Stimulated activated naive B cell treated with anti-CD40 and anti-IgM and Interleukin-4, amounts not matched to agents 10 μg/mL and 1 μg/mL and 100 μg/mL, for 72 hours (primary cell): ENCODE results near the gene ADM2.
A peak's percentile ranks its signal among the peaks of the same experiment; 100 is the strongest.
"Not testable (repeated sequence)": the region's sequence is repeated elsewhere in the genome, so short reads cannot be mapped to it uniquely, and the experiment has no call there.

Experiments used
- ATAC-seq, 2 donors: fragments of 150-1000 bp; cut with Tn5 transposase; replicated peaks; 2 replicates each; pipeline ENCODE4 v1.10.0; 2021; ENCODE audit warnings: moderate library complexity in 1 of 2
- DNase-seq: peaks from one replicate; pipeline ENCODE4 v3.0.0; 2021
- H3K27ac Mint-ChIP-seq: one replicate; pipeline ENCODE4 v1.8.0; 2022; ENCODE audit warnings: mild to moderate bottlenecking, mixed read lengths
- H3K27me3 Mint-ChIP-seq, 2 donors: one replicate each; pipeline ENCODE4 v1.8.0; 2022; ENCODE audit warnings: mixed read lengths in 2 of 2
- H3K36me3 Mint-ChIP-seq, 2 donors: one replicate each; pipeline ENCODE4 v1.8.0; 2022; ENCODE audit warnings: mixed read lengths in 2 of 2, mild to moderate bottlenecking in 1 of 2
- H3K4me1 Mint-ChIP-seq, 2 donors: one replicate each; pipeline ENCODE4 v1.8.0; 2022; ENCODE audit warnings: mixed read lengths in 2 of 2, mild to moderate bottlenecking in 1 of 2
- H3K4me3 Mint-ChIP-seq, 2 donors: one replicate each; pipeline ENCODE4 v1.8.0; 2022; ENCODE audit warnings: mild to moderate bottlenecking in 2 of 2, mixed read lengths in 2 of 2, moderate library complexity in 1 of 2
- H3K9me3 Mint-ChIP-seq, 2 donors: one replicate each; pipeline ENCODE4 v1.8.0; 2022; ENCODE audit warnings: mixed read lengths in 2 of 2, mild to moderate bottlenecking in 1 of 2

Gene ADM2

GRCh38 chr22:50507991-50508884 lies 26.9 kb downstream of the ADM2 start, which contains the start of gene NCAPH2:
TSS of gene NCAPH2 (plus strand) at chr22:50508224. CDS start at chr22:50508338, 114 bp downstream.
- Mint-ChIP-seq H3K36me3 (peaks cover 11 to 16% of the 10 kb centered on the region in 2 donors), H3K9me3 (no peaks in the 10 kb centered on the region), H3K4me3 (peak within 1 kb of the TSS; percentile 98 to 99), H3K27me3 (no peaks in the 10 kb centered on the region), H3K27ac (peak within 1 kb of the TSS; percentile 99), H3K4me1 (peaks cover 15 to 17% of the 10 kb centered on the region in 2 donors)
- ATAC-seq (peak; percentile 65 to 73), DNase-seq (peak; percentile 96)

DNA sequence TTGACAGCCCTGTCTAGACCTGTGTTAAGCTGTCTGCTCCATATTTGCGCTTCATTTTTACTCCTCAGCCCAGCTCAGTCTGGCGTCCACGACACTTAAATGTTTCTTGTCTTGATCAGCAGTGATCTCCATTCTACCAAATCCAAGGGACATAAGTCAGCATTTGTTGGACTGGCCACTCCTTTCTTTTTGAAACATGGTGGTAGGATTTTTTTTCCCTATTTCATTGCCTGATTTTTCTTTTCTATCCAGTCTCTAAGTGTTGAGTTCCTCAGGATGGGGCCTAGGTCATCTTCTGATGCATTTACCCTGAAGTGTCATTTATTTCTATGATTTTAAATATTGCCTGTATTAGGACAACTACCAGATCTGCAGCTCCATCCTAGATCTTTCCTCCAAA lies 27.6 kb downstream of the ADM2 start:
- peak overlapping the region; percentile 97 to 98 for H3K4me3 Mint-ChIP-seq
- H3K27me3 Mint-ChIP-seq: no peaks in the 10 kb centered on the region
- ATAC-seq: peak in 1 of 2 donors; percentile 2
- H3K27ac Mint-ChIP-seq: peak overlapping the region; percentile 99
- peaks cover 13 to 18% of the 10 kb centered on the region in 2 donors for H3K36me3 Mint-ChIP-seq
- H3K4me1 Mint-ChIP-seq: peaks cover 15 to 17% of the 10 kb centered on the region in 2 donors
- no peak for DNase-seq
- no peaks in the 10 kb centered on the region for H3K9me3 Mint-ChIP-seq

GRCh38 chr22:50513175-50513574 lies 31.8 kb downstream of the ADM2 start:
- Mint-ChIP-seq H3K4me3 (no peak overlapping the region), H3K9me3 (no peaks in the 10 kb centered on the region), H3K36me3 (peaks cover 19 to 41% of the 10 kb centered on the region in 2 donors), H3K4me1 (peaks cover 20 to 22% of the 10 kb centered on the region in 2 donors), H3K27me3 (no peaks in the 10 kb centered on the region), H3K27ac (no peak overlapping the region)
- DNase-seq (no peak), ATAC-seq (no peak)

DNA sequence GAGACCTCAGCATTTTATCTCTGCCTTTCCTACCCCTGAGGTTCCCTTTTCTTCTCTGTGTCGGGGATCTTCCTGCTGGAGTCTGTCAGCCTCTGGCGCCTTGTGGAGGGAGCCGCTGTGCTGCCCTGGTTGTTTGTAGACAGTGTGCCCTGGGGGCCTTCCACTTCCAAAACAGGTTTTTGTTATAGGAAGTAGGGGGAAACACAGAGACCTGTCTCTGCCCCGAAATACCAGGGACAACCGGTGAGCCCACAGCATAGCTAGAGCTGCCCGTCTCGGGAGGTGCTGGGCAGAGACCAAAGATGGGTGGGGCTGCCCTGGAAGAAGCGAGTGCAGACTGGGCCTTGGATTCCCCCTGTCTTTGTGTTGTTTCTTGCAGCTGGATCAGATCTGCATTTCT lies 34.7 kb downstream of the ADM2 start:
- ATAC-seq: no peak
- H3K9me3 Mint-ChIP-seq: no peaks in the 10 kb centered on the region
- peaks cover 9 to 11% of the 10 kb centered on the region in 2 donors for H3K4me1 Mint-ChIP-seq
- no peak for DNase-seq
- no peaks in the 10 kb centered on the region for H3K27me3 Mint-ChIP-seq
- no peak overlapping the region for H3K27ac Mint-ChIP-seq
- H3K36me3 Mint-ChIP-seq: peaks cover 38 to 63% of the 10 kb centered on the region in 2 donors
- H3K4me3 Mint-ChIP-seq: no peak overlapping the region

GRCh38 chr22:50516891-50517290 lies 35.5 kb downstream of the ADM2 start:
- H3K27ac Mint-ChIP-seq: no peak overlapping the region
- H3K9me3 Mint-ChIP-seq: no peaks in the 10 kb centered on the region
- H3K4me3 Mint-ChIP-seq: no peak overlapping the region
- no peaks in the 10 kb centered on the region for H3K27me3 Mint-ChIP-seq
- peaks cover 9 to 11% of the 10 kb centered on the region in 2 donors for H3K4me1 Mint-ChIP-seq
- DNase-seq (no peak), ATAC-seq (no peak)
- H3K36me3 Mint-ChIP-seq: peaks cover 41 to 66% of the 10 kb centered on the region in 2 donors

DNA sequence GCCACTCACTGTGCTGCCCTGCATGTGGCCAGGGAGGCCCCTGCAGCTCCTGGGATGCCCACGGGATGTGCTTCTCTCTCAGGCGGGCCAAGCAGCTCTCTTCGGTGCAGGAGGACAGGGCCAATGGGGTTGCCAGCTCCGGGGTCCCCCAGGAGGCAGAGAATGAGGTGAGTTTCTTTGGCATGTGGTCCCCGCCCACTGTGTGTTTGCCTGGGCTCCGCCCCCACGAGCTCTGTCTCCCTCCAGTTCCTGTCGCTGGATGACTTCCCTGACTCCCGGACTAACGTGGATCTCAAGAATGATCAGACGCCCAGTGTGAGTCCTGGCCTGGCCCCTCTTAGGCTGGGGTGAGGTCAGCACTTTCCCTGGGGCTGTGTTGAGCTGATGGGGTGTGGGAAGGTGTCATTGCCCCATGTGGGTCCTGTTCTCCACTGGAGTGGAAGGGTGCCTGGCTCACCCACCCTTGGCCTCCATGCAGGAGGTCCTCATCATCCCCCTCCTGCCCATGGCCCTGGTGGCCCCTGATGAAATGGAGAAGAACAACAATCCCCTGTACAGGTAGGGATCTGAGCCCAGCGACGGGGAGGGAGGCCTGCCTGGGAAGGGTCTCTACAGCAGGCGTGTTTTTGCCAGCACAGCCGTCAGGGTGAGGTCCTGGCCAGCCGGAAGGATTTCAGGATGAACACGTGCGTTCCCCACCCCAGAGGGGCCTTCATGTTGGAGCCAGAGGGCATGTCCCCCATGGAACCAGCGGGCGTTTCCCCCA lies 36.3 kb downstream of the ADM2 start:
- Mint-ChIP-seq H3K27ac (peak overlapping the region; percentile 14), H3K4me3 (no peak overlapping the region), H3K9me3 (no peaks in the 10 kb centered on the region), H3K27me3 (no peaks in the 10 kb centered on the region), H3K4me1 (peaks cover 10 to 15% of the 10 kb centered on the region in 2 donors), H3K36me3 (peaks cover 42 to 67% of the 10 kb centered on the region in 2 donors)
- no peak for DNase-seq
- ATAC-seq: no peak

- H3K9me3 Mint-ChIP-seq: no peaks in the 10 kb centered on the region
- ATAC-seq (no peak), DNase-seq (no peak)
- H3K4me1 Mint-ChIP-seq: peaks cover 13 to 24% of the 10 kb centered on the region in 2 donors
- H3K4me3 Mint-ChIP-seq: no peak overlapping the region
- H3K36me3 Mint-ChIP-seq: peaks cover 47 to 68% of the 10 kb centered on the region in 2 donors
- no peaks in the 10 kb centered on the region for H3K27me3 Mint-ChIP-seq
- no peak overlapping the region for H3K27ac Mint-ChIP-seq
These were observed 37.3 kb downstream of the ADM2 start for GRCh38 chr22:50518606-50519005.

- H3K4me3 Mint-ChIP-seq: no peak overlapping the region
- DNase-seq (no peak), ATAC-seq (no peak)
- peaks cover 46 to 67% of the 10 kb centered on the region in 2 donors for H3K36me3 Mint-ChIP-seq
- H3K27me3 Mint-ChIP-seq: no peaks in the 10 kb centered on the region
- H3K27ac Mint-ChIP-seq: no peak overlapping the region
- H3K4me1 Mint-ChIP-seq: peaks cover 13 to 30% of the 10 kb centered on the region in 2 donors
- H3K9me3 Mint-ChIP-seq: no peaks in the 10 kb centered on the region
These were observed 37.8 kb downstream of the ADM2 start for GRCh38 chr22:50519151-50519550.

GRCh38 chr22:50520184-50520583 lies 38.8 kb downstream of the ADM2 start:
- H3K4me3 Mint-ChIP-seq, DNase-seq: not testable (repeated sequence)
- H3K4me1 Mint-ChIP-seq: peaks cover 15 to 31% of the 10 kb centered on the region in 2 donors

DNA sequence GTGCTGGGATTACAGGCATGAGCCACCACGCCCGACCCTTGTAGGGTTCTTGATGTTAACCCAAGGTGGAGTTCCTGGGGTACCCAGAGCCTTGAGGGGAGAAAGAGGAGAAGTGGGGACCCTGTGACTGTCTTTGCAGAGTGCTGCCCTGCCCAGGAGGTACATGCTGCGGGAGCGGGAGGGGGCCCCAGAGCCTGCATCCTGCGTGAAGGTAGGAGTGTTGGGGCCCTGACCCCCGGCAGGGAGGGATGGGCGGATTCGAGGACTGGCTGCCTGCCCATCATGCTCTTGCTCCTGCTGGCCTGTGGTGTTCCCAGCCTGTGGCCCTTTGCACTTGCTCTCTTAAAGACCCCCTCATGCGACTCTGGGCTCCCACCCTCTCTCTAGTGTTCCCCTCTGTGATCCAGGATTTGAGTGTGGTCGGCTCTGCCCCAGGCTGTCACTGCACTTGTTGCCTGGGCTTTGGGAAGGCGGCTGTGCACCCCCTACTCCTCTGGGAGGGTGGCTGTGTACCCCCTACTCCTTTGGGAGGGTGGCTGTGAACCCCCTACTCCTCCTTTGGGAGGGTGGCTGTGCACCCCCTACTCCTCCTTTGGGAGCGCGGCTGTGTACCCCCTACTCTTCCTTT lies 39.6 kb downstream of the ADM2 start:
- ATAC-seq: no peak
- Mint-ChIP-seq H3K36me3 (peaks cover 51 to 61% of the 10 kb centered on the region in 2 donors), H3K9me3 (no peaks in the 10 kb centered on the region), H3K4me1 (peaks cover 13 to 36% of the 10 kb centered on the region in 2 donors), H3K27ac (no peak overlapping the region), H3K4me3 (no peak overlapping the region), H3K27me3 (no peaks in the 10 kb centered on the region)
- no peak for DNase-seq

More at GRCh38 chr22:50520184-50520583, 38.8 kb downstream of the ADM2 start:
- not testable (repeated sequence) for H3K27me3 Mint-ChIP-seq, H3K27ac Mint-ChIP-seq, H3K9me3 Mint-ChIP-seq, ATAC-seq
- H3K36me3 Mint-ChIP-seq: peaks cover 48 to 66% of the 10 kb centered on the region in 2 donors

DNA sequence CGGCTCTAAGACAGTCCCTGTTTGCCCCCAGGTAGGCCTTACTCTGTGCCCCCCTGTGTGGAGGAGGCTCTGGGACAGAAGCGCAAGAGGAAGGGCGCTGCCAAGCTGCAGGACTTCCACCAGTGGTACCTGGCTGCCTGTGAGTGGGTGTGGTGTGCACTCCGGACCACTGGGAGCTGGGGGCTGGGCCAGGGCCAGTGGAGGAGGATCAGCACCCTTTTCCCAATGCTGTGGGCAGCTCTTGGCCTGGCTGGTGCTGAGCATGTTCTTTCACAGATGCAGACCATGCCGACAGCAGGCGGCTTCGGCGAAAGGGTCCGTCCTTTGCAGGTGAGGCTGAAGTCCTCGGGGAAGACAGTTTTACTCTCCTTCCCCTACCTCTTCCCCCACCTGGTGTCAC lies 40.4 kb downstream of the ADM2 start:
- ATAC-seq: no peak
- no peaks in the 10 kb centered on the region for H3K9me3 Mint-ChIP-seq
- peaks cover 15 to 39% of the 10 kb centered on the region in 2 donors for H3K4me1 Mint-ChIP-seq
- H3K4me3 Mint-ChIP-seq: no peak overlapping the region
- H3K36me3 Mint-ChIP-seq: peaks cover 50 to 56% of the 10 kb centered on the region in 2 donors
- H3K27me3 Mint-ChIP-seq: no peaks in the 10 kb centered on the region
- DNase-seq: no peak
- H3K27ac Mint-ChIP-seq: no peak overlapping the region

DNA sequence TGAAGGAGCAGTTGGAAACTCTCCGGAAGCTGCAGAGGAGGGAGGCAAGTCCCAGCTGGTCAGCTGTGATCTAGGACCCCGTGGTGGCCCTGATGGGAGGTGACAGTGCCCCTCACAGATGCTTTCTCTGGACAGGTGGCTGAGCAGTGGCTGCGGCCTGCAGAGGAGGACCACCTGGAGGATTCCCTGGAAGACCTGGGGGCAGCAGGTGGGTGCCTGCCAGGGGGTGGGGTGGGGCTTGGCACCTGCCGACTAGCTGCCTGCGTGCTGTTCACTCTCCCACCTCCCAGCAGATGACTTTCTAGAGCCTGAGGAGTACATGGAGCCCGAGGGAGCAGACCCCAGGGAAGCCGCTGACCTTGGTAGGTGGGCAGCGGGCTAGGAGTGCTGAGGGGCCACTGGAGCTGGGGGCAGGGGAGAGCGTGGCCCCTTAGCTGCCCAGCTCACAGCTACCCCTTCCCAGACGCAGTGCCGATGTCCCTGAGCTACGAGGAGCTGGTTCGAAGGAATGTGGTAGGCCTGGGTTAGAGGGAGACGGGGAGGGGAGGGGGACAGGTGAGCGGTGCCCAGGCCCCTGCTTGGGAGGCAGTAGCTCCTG lies 41.0 kb downstream of the ADM2 start:
- DNase-seq (no peak), ATAC-seq (no peak)
- Mint-ChIP-seq H3K27me3 (no peaks in the 10 kb centered on the region), H3K36me3 (peaks cover 55 to 58% of the 10 kb centered on the region in 2 donors), H3K4me1 (peaks cover 21 to 45% of the 10 kb centered on the region in 2 donors), H3K9me3 (no peaks in the 10 kb centered on the region), H3K27ac (peak overlapping the region; percentile 59), H3K4me3 (no peak overlapping the region)

GRCh38 chr22:50522806-50523438 lies 41.6 kb downstream of the ADM2 start:
- no peaks in the 10 kb centered on the region for H3K9me3 Mint-ChIP-seq
- H3K27me3 Mint-ChIP-seq: no peaks in the 10 kb centered on the region
- peak overlapping the region; percentile 9 for H3K27ac Mint-ChIP-seq
- peaks cover 25 to 51% of the 10 kb centered on the region in 2 donors for H3K4me1 Mint-ChIP-seq
- peaks cover 56 to 59% of the 10 kb centered on the region in 2 donors for H3K36me3 Mint-ChIP-seq
- H3K4me3 Mint-ChIP-seq: peak overlapping the region in 1 of 2 donors; percentile 33
- DNase-seq (no peak), ATAC-seq (no peak)
